Measurements from ENCODE around the gene VN1R5. TPM values are rescaled to one million over a fixed set of nuclear protein-coding genes. Genes with fewer than 3 reads are reported as not detected.

Gene VN1R5
- total and polyA plus RNA-seq, 2 of the 4 experiments (the other 2 are of a cell fraction): not detected

DNA sequence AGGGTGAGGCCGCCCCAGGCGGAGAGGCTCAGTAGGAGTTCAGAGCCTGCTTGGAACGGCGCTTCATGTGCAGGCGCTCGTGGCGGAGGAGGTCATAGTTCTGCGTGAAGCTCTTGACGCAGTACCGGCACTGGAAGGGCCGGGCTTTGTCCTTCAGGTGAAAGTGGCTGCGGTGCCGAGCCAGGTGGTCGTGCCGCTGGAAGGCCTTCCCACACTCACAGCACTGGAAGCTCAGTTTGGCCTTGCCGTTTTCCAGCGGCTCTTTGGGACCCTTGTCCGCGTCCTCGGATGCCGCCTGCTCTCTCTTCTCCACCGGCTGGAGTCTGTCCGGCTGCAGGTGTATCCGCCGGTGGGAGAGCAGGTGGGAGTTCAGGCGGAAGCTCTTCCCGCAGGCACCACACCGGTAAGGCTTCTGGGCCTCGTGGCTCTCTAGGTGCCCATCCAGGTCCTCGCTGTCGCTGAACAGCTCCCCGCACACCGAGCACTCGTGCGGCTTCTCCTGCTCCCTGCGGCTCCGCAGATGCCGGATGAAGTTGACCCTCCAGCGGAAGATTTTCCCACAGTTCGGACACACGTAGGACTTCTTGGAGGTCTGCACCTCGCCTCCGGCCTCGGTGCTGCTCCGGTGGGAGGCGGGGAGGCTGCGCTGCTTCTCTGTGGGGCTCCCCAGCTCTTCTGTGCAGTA lies 44.8 kb downstream of the VN1R5 start:
- no peaks in the 10 kb centered on the region for H3K4me1 ChIP-seq (ENCODE audit: control insufficient read depth, insufficient read depth, low read length)
- intact Hi-C loops (cut with micrococcal nuclease): no loop called here
- H3K27me3 ChIP-seq (ENCODE audit: control insufficient read depth, insufficient read depth, low read length): no peaks in the 10 kb centered on the region
- no peak overlapping the region for H2AFZ ChIP-seq (replicated peaks; ENCODE audit: low read length, poor library complexity)
- no peak overlapping the region for H2BK120ac ChIP-seq (ENCODE audit: low read depth, low read length)
- no peaks in the 10 kb centered on the region for H3K79me1 ChIP-seq (ENCODE audit: low read depth in 1 of 2, low read length in 2 of 2)
- H2BK15ac ChIP-seq (ENCODE audit: low read depth, low read length): no peak overlapping the region
- no peak overlapping the region for H2BK20ac ChIP-seq (ENCODE audit: low read depth, low read length)
- BruUV-seq (replicated peaks): no TSS peak
- H4K5ac ChIP-seq (ENCODE audit: low read depth, low read length): no peak overlapping the region
- no peak overlapping the region for H3K56ac ChIP-seq (ENCODE audit: extremely low read depth, insufficient read depth, low read length)
- no peak overlapping the region for H3K14ac ChIP-seq (replicated peaks; ENCODE audit: low read depth, low read length)
- DNase-seq: no peak
- no peak overlapping the region for H2AK5ac ChIP-seq (ENCODE audit: low read depth, low read length)
- ChIA-PET POLR2A (ENCODE audit: unreplicated experiment) (no interaction called here), CTCF (no interaction called here)
- H3K27ac ChIP-seq (ENCODE audit: insufficient read depth, low read length): no peak overlapping the region
- no peak overlapping the region for H3K9ac ChIP-seq (ENCODE audit: low read depth, low read length)
- in situ Hi-C loops (cut with MboI; ENCODE audit: low sequenced_read_pairs): no loop called here
- H3K4ac ChIP-seq (ENCODE audit: low read depth, low read length): no peak overlapping the region
- H2AK9ac ChIP-seq (replicated peaks; ENCODE audit: low read depth, low read length, poor library complexity): no peak overlapping the region
- dilution Hi-C loops (cut with HindIII; ENCODE audit: low sequenced_read_pairs, unreplicated experiment): no loop called here
- H4K8ac ChIP-seq (ENCODE audit: low read depth in 2 of 2, low read length in 2 of 2): no peak overlapping the region
- peaks cover 59% of the 10 kb centered on the region for H3K36me3 ChIP-seq (ENCODE audit: control insufficient read depth, insufficient read depth, low read length)
- H3K23ac ChIP-seq (ENCODE audit: low read depth, low read length): no peak overlapping the region
- H4K20me1 ChIP-seq (ENCODE audit: insufficient read depth, low read length): no peaks in the 10 kb centered on the region
- ATAC-seq (ENCODE audit: low read depth): no peak
- no peak overlapping the region for H3K4me3 ChIP-seq (ENCODE audit: insufficient read depth, low read depth, low read length)
- no peaks in the 10 kb centered on the region for H3K9me1 ChIP-seq (ENCODE audit: insufficient read depth, low read length)
- no peak overlapping the region for H4K91ac ChIP-seq (ENCODE audit: insufficient read depth, low read depth, low read length)
- no peak overlapping the region for H2BK5ac ChIP-seq (ENCODE audit: low read depth, low read length, poor library complexity, severe bottlenecking)
- no peak overlapping the region for H3K18ac ChIP-seq (ENCODE audit: low read depth, low read length)
- TF ChIP-seq, protein P1, sequence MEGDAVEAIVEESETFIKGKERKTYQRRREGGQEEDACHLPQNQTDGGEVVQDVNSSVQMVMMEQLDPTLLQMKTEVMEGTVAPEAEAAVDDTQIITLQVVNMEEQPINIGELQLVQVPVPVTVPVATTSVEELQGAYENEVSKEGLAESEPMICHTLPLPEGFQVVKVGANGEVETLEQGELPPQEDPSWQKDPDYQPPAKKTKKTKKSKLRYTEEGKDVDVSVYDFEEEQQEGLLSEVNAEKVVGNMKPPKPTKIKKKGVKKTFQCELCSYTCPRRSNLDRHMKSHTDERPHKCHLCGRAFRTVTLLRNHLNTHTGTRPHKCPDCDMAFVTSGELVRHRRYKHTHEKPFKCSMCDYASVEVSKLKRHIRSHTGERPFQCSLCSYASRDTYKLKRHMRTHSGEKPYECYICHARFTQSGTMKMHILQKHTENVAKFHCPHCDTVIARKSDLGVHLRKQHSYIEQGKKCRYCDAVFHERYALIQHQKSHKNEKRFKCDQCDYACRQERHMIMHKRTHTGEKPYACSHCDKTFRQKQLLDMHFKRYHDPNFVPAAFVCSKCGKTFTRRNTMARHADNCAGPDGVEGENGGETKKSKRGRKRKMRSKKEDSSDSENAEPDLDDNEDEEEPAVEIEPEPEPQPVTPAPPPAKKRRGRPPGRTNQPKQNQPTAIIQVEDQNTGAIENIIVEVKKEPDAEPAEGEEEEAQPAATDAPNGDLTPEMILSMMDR (conservative IDR thresholded peaks at IDR 0.05; ENCODE audit: low read depth, low read length): no peak
- TF ChIP-seq RCOR1 (IDR thresholded peaks at IDR 0.05; ENCODE audit: insufficient replicate concordance, low read length): no peak
- TF ChIP-seq POLR2A (IDR thresholded peaks at IDR 0.05; ENCODE audit: low read depth, low read length): no peak
- TF ChIP-seq FOS (IDR thresholded peaks at IDR 0.05; ENCODE audit: low read depth, low read length): no peak
- TF ChIP-seq RFX5 (IDR thresholded peaks at IDR 0.05; ENCODE audit: low read depth, low read length): no peak
- TF ChIP-seq SMC3 (IDR thresholded peaks at IDR 0.05; ENCODE audit: low read depth, low read length): no peak
- no peak for TF ChIP-seq BHLHE40 (IDR thresholded peaks at IDR 0.05; ENCODE audit: low read depth, low read length)
- TF ChIP-seq MXI1 (IDR thresholded peaks at IDR 0.05; ENCODE audit: borderline replicate concordance, low read depth, low read length): no peak
- no peak for TF ChIP-seq MAZ (IDR thresholded peaks at IDR 0.05; ENCODE audit: borderline replicate concordance, low read depth, low read length)
- WGBS, 2 experiments (ENCODE audit: extremely low coverage in 2 of 2, insufficient read length in 1 of 2): 98% methylated on average over 29 of the region's 47 CpGs; no CpG with 5 or more reads in 1 of the 2 experiments
- H3K9me3 ChIP-seq (ENCODE audit: control insufficient read depth, insufficient read depth, low read length): no peaks in the 10 kb centered on the region
- H3K4me2 ChIP-seq (ENCODE audit: low read depth, low read length): no peak overlapping the region
